COLO829 (cell line): ENCODE results near the gene CHD2.
"Not testable (repeated sequence)": the region's sequence is repeated elsewhere in the genome, so short reads cannot be mapped to it uniquely, and the experiment has no call there.

Experiments
- DNase-seq: peaks from one replicate; pipeline ENCODE4 v3.0.0; 2012; ENCODE audit warnings: low spot score

Gene CHD2

DNA sequence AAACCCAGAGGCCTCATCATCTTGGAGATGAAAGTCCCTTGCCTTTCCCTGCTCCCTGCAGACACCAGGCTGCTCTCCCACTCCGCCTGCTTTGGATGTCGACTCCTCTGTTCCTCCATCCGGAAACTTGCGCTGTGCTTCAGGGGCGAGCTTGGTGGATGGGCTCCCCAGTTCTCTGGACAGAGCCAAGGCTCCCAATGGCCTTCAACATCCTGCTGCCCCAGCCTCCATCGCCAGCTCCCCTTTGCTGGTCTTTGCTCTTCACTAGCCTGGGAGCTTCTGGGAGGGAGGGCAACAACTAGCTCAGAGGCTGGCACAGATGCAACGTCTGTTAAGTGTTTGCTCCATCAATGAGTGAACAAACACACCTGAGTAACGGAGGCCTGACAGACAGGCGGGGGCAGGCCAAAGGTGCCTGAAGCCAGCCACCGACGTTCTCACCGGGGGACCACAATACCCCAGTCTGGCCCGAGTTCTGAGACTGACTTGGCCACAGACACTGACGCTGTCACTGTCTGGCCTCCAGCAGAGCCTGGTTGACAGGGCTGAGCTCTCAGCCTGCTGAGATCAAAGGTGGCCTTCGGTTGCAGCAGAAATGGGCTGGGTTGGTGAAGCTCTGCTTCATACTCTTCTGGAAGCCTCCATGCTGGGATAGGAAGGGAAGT, 149.9 kb downstream of the CHD2 start:
- no peak for DNase-seq

GRCh38 chr15:93050648-93051047, 150.5 kb downstream of the CHD2 start:
- no peak for DNase-seq

DNA sequence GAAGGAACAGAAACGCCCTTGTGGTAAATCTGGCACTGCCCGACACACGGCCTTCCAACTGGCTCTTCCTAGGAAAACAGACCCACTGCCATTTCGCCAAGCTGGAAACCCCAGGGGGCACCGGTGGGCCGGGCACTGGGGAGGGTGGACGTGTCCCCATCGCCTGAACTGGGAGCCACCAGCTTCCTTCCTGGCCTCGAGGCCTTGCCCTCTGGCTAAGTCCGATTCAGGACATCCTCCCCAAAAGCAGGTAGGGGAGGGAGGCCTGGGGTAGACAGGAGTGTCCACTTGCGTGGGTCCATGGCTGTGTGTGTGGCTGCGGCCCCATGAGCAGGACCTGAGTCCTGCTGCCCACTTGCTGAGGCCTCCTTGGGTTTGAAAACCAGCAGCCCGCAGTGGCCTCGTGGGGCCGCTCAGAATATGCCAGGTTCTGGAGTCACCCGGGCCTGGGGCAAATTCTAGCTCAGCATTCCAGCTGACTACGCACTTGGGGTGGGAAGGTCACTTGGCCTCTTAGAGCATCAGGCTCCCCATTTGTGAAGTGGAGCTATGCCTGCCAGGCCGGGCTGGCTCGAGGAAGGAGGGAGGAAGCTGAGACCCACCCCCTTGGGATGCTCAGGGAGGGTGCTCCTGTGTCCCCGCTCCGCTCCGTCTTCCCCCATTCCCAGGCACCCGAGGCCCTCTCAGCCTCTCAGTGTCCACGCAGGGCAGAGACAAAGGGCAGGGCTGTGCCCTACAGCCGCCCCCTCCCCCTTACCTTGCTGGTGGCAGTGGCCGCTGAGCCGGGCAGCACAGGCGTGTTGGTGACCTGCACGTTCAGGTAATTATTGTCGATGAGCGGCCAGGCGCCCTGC, 151.3 kb downstream of the CHD2 start:
- DNase-seq: no peak

DNA sequence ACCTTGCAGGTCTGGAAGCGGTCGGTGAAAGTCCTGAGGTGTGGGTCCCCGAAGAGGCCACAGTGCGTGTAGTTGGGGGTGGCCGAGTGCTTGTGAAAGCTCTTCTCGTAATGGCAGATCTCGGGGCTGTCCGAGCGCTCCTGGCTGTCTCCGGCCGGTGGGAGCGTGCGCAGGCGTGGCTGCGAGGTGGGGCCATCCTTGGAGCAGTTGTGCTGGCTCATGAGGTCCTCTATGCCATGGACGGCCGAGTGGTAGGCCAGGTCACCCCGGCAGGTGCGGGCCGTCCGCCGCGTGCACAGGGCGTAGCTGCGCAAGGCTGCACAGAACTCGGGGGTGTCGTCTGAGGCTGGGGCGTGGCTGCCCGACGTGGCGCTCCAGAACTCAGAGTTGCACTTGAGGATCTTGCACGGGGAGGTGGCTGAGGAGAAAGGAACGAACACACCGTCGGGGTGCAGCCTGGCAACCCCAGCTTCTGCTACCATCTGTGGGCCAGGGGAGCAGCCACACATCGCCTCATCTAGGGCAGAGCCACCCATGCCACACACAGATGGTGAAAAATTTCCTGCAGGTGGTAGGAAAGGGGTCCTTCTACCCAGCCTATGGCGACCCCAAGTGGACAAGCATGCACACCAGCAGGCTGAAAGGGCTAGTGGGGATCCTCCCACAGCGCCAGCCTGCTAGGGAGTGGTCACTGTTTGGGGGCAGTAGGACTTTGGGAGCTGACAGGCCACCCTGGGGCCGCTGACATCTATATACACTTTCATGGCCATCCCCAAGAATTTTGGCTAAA, 152.2 kb downstream of the CHD2 start:
- no peak for DNase-seq

DNA sequence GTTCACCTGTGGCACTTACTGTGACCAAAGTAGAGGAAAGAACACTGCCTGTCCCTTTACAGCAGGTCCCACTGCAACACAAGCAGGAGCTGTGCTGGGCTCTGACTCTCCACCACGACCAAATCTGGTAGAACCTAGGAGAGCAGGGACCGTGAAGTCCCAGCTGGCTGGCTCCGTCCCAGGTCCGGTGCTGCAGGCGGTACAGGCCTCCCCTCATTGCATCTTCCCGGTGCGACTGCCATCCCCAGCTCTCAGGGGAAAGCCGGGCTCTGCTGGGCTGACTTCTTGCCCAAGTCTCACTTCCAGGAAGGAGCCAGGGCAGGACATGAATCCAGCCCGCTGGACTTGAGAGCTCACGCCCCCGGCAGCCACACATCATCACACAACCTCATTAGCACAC, 155.1 kb downstream of the CHD2 start:
- no peak for DNase-seq

DNA sequence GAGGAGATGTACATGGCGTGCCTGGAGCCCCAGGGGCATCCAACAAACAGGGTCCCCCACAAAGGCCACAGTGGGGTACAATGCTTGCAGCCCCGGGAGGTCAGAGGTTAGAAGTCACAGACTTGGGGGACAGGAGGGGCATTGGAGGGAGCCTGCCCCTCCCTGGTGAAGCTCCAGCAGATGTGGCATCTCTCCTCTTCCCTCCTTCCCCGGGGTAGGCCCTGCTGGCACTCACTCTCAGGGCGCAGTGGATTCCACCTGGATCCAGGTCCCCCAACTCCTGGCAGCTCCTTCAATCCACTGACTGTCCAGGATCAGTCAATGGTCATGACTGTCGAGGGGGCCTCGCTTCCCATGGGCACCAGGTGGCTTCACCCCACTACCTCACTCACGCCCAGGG, 156.7 kb downstream of the CHD2 start:
- DNase-seq: no peak

- no peak for DNase-seq
Observed at GRCh38 chr15:93057618-93058017, 157.5 kb downstream of the CHD2 start.

- no peak for DNase-seq
Observed at GRCh38 chr15:93058128-93058527, 158.0 kb downstream of the CHD2 start.

DNA sequence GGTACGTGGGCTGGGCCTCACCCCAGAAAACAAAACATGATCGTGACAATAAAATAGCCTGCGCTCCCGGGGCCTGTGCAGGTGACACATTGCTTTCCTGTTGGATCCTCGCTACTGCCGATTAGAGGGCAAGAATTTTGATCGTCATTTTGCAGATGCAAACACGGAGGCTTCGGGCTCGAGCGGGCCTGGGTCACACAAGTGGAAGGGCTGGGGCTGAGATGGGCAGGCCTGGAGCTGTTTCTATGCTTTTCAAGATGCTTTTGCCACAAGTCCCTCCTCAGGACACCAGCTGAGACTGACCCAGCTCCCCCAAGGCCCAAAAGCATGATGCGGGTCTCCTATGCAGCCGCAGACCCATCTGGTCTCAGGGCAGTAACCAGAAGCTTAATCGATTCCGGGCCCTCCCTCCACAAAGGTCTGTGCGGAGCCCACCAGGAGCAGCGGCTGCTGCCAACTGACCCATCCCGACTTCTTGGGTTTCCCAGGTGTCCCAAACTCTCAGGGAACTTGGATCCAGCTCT, 158.8 kb downstream of the CHD2 start:
- DNase-seq: no peak

DNA sequence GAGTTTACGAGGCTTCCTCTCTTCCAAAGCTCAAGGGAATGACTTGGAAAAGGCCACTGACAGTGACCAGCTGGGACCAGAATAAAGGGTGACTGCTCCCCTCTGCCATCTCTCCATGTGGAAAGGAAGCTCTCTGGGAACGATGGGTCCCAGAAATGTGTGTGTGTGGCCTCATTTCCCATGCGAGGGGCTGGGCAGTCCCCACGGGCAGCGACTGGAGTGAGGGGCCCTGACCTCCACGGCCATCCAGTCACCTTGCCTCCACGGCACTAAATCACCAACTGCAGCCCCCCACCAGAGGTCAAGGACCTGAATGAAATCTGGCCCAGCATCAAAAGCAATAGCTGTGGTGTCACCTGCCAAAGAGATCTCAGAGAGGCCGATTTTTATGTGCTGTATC, 159.3 kb downstream of the CHD2 start:
- no peak for DNase-seq

GRCh38 chr15:93060336-93061248, 160.5 kb downstream of the CHD2 start:
- no peak for DNase-seq

GRCh38 chr15:93062628-93063261, 162.6 kb downstream of the CHD2 start:
- DNase-seq: not testable (repeated sequence)

- DNase-seq: no peak
Observed at GRCh38 chr15:93063262-93063671, 163.1 kb downstream of the CHD2 start.

GRCh38 chr15:93063796-93064690, 163.9 kb downstream of the CHD2 start:
- no peak for DNase-seq

- DNase-seq: no peak
Observed at GRCh38 chr15:93065641-93066045, 165.5 kb downstream of the CHD2 start.

- DNase-seq: no peak
Observed at GRCh38 chr15:93066224-93066681, 166.1 kb downstream of the CHD2 start.

DNA sequence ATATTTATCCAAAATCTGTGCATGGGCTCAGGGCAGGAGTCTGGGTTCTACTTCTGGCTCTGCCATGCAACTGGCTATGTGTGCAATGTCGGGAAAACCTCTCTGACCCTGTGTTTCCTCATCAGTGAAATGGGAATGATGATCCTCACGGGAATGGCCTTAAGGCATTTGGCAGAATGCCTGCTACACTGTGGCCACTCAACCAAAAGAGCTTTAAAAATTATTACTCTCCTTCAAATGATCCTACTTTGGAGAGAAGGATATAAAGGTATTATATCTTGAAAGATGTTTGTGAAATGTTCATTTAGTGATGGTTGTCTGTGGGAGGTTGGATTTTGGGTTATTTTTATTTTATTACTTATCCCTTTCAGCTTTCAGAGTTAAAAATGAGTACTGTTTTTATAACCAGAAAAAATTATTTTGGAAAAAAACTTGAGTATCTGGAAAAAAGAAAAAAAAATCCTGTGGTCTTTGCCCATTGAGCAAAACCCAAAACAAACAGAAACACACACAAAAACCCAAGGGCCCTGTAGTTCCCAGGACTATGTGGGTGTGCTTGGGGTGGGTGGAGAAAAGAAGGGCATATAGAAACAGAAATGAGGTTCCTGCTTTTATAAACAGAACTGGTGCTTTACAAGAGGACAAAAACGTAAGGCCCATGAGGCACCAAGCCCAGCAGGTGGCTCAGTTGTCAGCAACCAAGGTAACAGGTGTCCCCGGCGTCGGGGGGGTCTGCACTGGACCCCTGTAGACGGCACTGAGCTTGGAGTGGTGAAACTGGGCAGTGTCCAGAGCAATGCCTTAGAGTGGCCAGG, 166.9 kb downstream of the CHD2 start:
- no peak for DNase-seq

DNA sequence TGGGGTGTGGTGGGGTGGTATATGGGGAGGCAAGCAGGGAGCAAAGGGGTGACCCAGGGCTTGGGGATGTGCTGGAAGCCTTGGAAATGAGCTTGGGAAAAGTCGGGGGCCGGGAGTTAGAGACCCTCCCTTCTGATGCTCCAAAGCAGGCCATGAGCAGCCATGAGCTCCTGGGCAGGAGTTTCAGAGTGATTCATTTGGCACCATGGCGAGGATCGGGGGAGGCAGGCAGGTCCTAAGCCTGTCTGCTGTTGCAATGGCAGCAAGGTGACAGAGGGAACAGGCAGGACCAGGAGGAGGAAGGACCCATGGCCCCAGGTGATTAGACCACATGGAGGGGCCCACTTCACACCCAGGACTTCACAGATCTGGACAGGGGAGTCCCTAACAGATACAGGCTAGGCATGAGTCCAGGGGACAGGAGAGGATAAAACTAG, 167.5 kb downstream of the CHD2 start:
- no peak for DNase-seq
